CD4-positive, alpha-beta T cell (primary cell): ENCODE data around the gene TPBG. TPM values are rescaled to one million over a fixed set of nuclear protein-coding genes. Genes with fewer than 3 reads are reported as not detected.

ENCODE experiments used
- ATAC-seq: fragments of 200-7000 bp; cut with Tn5 transposase; one replicate; pipeline ENCODE4 v1.10.0; 2022; ENCODE audit warnings: mild to moderate bottlenecking; ENCODE audit not compliant: poor library complexity
- CTCF ChIA-PET: fragments of 350-600 bp; sonication (Branson Sonifier 250); formaldehyde crosslinking; loops from one replicate; lab custom pipeline; 2021; ENCODE audit warnings: antibody characterized with exemption, inconsistent platforms; lab: Charles Lee
- POLR2A ChIA-PET: fragments of 350-600 bp; sonication (Branson Sonifier 250); formaldehyde crosslinking; loops from one replicate; lab custom pipeline; 2021; ENCODE audit warnings: antibody characterized with exemption, inconsistent platforms; lab: Charles Lee
- DNase-seq, 14 experiments: peaks; one replicate each; pipeline ENCODE4 v3.0.0-alpha.2; 2013 to 2020; ENCODE audit warnings: mixed read lengths in 2 of 14
- H3K27ac ChIP-seq, 2 donors: one replicate each; pipeline versions ENCODE4 v1.5.1 to v1.7.0; 2013; ENCODE audit warnings: low read length in 2 of 2, low read depth in 1 of 2, mild to moderate bottlenecking in 1 of 2
- H3K27me3 ChIP-seq, 2 experiments: 1 replicate in 1 of 2; 2 replicates in 1 of 2; pipeline versions ENCODE4 v1.6.1 to v1.7.0; 2013; ENCODE audit warnings: low read length in 2 of 2, control low read depth in 1 of 2, mild to moderate bottlenecking in 1 of 2, moderate library complexity in 1 of 2; ENCODE audit not compliant: insufficient read depth in 2 of 2, control insufficient read depth in 1 of 2
- H3K36me3 ChIP-seq: one replicate; pipeline ENCODE4 v1.6.1; 2013; ENCODE audit warnings: low read length, control low read depth; ENCODE audit not compliant: insufficient read depth
- H3K4me1 ChIP-seq: one replicate; pipeline ENCODE4 v1.6.1; 2013; ENCODE audit warnings: low read length, control low read depth; ENCODE audit not compliant: insufficient read depth
- H3K4me3 ChIP-seq: one replicate; pipeline ENCODE4 v1.5.1; 2013; ENCODE audit warnings: mild to moderate bottlenecking, low read length, moderate library complexity
- H3K9me3 ChIP-seq, 2 experiments: 1 replicate in 1 of 2; 2 replicates in 1 of 2; pipeline versions ENCODE4 v1.6.1 to v1.7.0; 2013; ENCODE audit warnings: low read length in 2 of 2, mild to moderate bottlenecking in 2 of 2, control low read depth in 1 of 2, moderate library complexity in 1 of 2; ENCODE audit not compliant: control insufficient read depth in 1 of 2, insufficient read depth in 1 of 2
- H3K27ac Mint-ChIP-seq: one replicate; pipeline ENCODE4 v1.8.0; 2020; ENCODE audit warnings: mixed read lengths
- H3K27me3 Mint-ChIP-seq: one replicate; pipeline ENCODE4 v1.8.0; 2021; ENCODE audit warnings: mixed read lengths
- H3K36me3 Mint-ChIP-seq: one replicate; pipeline ENCODE4 v1.8.0; 2021; ENCODE audit warnings: low read depth, mixed read lengths
- H3K4me1 Mint-ChIP-seq: one replicate; pipeline ENCODE4 v1.8.0; 2021; ENCODE audit warnings: low read depth, mixed read lengths
- H3K4me3 Mint-ChIP-seq: one replicate; pipeline ENCODE4 v1.8.0; 2020; ENCODE audit warnings: mild to moderate bottlenecking, mixed read lengths
- H3K9me3 Mint-ChIP-seq: one replicate; pipeline ENCODE4 v1.8.0; 2020; ENCODE audit warnings: mixed read lengths
- intact Hi-C, 2 experiments: fragments of 100-400 bp; cut with DNase I in 1 of 2; cut with micrococcal nuclease in 1 of 2; formaldehyde crosslinking; loops; one replicate each; pipeline versions ENCODE4 v1.15.1 to v1.9.0; 2023 to 2025; cut with DNase I, micrococcal nuclease
- total RNA-seq, 174 experiments: library from RNA in 2 of 174; stranded (reverse) in 2 of 174; gene quantifications; one replicate each; pipeline ENCODE4 v1.2.3 and lab custom pipeline; 2021 to 2026
- TF ChIP-seq, protein P1 (sequence below): fragments of 200-600 bp; IDR thresholded peaks from one replicate; pipeline ENCODE4 v1.8.0; 2022; ENCODE audit warnings: antibody characterized with exemption, mild to moderate bottlenecking

The TPBG gene
- total RNA-seq, 2 experiments from 2014 or later: 0.36 to 0.56 TPM

DNA sequence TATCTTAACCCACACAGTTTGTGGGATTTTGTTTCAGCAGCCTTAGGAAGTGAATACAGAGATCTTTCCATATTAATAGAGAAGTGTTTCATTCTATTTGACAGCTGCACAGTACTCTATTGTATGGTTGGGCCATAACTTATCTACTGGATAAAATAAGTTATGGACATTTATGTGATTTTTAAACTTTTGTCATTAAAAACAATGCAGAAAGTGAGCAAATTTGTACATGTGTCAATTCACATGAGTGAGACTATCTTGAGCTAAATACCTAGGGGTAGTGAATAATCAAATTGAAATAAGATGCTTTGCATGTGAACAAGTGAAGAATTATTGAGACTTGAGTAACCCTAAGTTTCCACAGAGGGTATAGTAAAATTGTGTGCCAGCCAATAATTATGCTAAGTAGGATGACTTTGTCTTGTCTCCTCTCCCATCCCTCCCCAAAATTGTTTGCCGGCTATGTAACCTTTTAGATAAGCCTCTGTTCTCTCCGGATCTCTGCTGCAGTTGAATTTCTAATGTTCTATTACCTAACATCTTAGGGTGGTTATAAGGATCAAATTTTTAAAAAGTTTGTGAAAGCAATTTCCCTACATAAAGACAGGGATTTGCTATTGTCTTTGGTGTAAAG lies 33.3 kb upstream of the TPBG start:
- Histone ChIP-seq H3K4me1 (no peaks in the 10 kb centered on the region), H3K4me3 (no peak overlapping the region), H3K36me3 (no peaks in the 10 kb centered on the region), H3K27ac (no peak overlapping the region), H3K9me3 (no peaks in the 10 kb centered on the region), H3K27me3 (peaks cover 0 to 2% of the 10 kb centered on the region in 2 experiments)
- Mint-ChIP-seq H3K27ac (no peak overlapping the region), H3K4me3 (no peak overlapping the region), H3K4me1 (no peaks in the 10 kb centered on the region), H3K9me3 (no peaks in the 10 kb centered on the region), H3K27me3 (peaks cover 37% of the 10 kb centered on the region), H3K36me3 (no peaks in the 10 kb centered on the region)
- DNase-seq (no peak), ATAC-seq (no peak)
- ChIA-PET CTCF (no interaction called here), POLR2A (no interaction called here)
- intact Hi-C loops: no loop called here
- TF ChIP-seq, protein P1, sequence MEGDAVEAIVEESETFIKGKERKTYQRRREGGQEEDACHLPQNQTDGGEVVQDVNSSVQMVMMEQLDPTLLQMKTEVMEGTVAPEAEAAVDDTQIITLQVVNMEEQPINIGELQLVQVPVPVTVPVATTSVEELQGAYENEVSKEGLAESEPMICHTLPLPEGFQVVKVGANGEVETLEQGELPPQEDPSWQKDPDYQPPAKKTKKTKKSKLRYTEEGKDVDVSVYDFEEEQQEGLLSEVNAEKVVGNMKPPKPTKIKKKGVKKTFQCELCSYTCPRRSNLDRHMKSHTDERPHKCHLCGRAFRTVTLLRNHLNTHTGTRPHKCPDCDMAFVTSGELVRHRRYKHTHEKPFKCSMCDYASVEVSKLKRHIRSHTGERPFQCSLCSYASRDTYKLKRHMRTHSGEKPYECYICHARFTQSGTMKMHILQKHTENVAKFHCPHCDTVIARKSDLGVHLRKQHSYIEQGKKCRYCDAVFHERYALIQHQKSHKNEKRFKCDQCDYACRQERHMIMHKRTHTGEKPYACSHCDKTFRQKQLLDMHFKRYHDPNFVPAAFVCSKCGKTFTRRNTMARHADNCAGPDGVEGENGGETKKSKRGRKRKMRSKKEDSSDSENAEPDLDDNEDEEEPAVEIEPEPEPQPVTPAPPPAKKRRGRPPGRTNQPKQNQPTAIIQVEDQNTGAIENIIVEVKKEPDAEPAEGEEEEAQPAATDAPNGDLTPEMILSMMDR: no peak

DNA sequence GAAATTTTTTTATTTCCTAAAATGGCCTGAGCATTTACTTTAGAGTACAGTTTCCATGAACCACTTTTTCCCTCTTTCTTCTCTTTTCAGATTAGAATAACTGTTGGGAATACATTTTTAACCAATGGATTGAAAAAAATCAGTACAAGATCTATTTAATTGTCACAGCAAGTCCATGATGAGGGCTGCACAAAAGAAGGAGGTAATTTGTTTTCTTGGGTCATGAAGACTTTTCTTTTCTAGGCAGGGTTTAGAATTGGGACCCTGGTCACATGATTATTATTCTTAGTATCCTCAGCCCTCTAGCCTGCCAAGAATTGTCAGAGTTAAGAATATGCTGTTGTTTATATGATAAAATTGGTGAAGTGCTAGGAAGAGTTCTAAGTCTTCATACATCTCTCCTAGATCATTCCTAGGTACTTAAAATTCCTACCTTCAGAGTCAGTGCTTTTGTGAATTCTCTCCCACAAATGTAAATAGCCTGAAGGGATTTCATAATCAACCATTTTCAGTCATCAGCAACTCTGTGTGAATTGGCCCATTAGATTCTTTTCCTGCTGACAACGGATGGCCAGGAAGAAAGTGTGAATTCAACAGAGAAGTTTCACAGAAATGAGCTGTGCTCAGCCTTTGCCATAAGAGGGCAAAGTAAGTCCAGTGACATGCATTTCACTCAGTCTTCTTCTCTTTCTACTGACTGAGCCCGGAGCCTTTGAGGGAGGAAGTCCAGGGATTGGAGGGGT lies 32.4 kb upstream of the TPBG start:
- H3K9me3 Mint-ChIP-seq: no peaks in the 10 kb centered on the region
- no peaks in the 10 kb centered on the region for H3K4me1 Mint-ChIP-seq
- peaks cover 42% of the 10 kb centered on the region for H3K27me3 Mint-ChIP-seq
- H3K4me1 ChIP-seq: no peaks in the 10 kb centered on the region
- no peaks in the 10 kb centered on the region for H3K9me3 ChIP-seq
- POLR2A ChIA-PET: no interaction called here
- no peaks in the 10 kb centered on the region for H3K36me3 ChIP-seq
- no peak overlapping the region for H3K27ac ChIP-seq
- no peak overlapping the region for H3K4me3 ChIP-seq
- H3K36me3 Mint-ChIP-seq: no peaks in the 10 kb centered on the region
- CTCF ChIA-PET: no interaction called here
- TF ChIP-seq, protein P1: no peak
- no peak overlapping the region for H3K27ac Mint-ChIP-seq
- no peak overlapping the region for H3K4me3 Mint-ChIP-seq
- DNase-seq: no peak
- H3K27me3 ChIP-seq: peaks cover 0 to 6% of the 10 kb centered on the region in 2 experiments
- intact Hi-C loops: no loop called here
- ATAC-seq: no peak

GRCh38 chr6:82333781-82334180 lies 29.8 kb upstream of the TPBG start:
- Histone ChIP-seq H3K27ac (no peak overlapping the region), H3K36me3 (no peaks in the 10 kb centered on the region), H3K4me3 (no peak overlapping the region), H3K9me3 (no peaks in the 10 kb centered on the region), H3K27me3 (peaks cover 0 to 6% of the 10 kb centered on the region in 2 experiments), H3K4me1 (no peaks in the 10 kb centered on the region)
- TF ChIP-seq, protein P1: no peak
- no peak for DNase-seq
- H3K9me3 Mint-ChIP-seq: no peaks in the 10 kb centered on the region
- peaks cover 27% of the 10 kb centered on the region for H3K27me3 Mint-ChIP-seq
- POLR2A ChIA-PET: interaction anchor here (1.2 kb wide), 1 partner anchor 10 kb away, joined by 4 read pairs; no protein-coding TSS in a partner anchor
- intact Hi-C loops: no loop called here
- CTCF ChIA-PET: interaction anchor here (1.2 kb wide), 1 partner anchor 9 kb away, joined by 3 read pairs; no protein-coding TSS in a partner anchor
- no peak overlapping the region for H3K4me3 Mint-ChIP-seq
- ATAC-seq: no peak
- H3K4me1 Mint-ChIP-seq: no peaks in the 10 kb centered on the region
- H3K36me3 Mint-ChIP-seq: no peaks in the 10 kb centered on the region
- H3K27ac Mint-ChIP-seq: no peak overlapping the region
